ENCODE data around the gene NINL.

GRCh38 chr20:25467441-25467840 is 117.9 kb downstream of the NINL start:
- TF ChIP-seq CTCF (IDR thresholded peaks at IDR 0.05; ENCODE audit: low read depth, low read length, missing input control) = no peak
- TF ChIP-seq ATF3 (IDR thresholded peaks at IDR 0.05) = no peak
- TF ChIP-seq RAD21 (IDR thresholded peaks at IDR 0.05) = no peak
- TF ChIP-seq YY1 (IDR thresholded peaks at IDR 0.05) = no peak
- no peak for TF ChIP-seq GABPA (IDR thresholded peaks at IDR 0.05 in 1 of 2, conservative IDR thresholded peaks at IDR 0.05 in 1 of 2)
- TF ChIP-seq SP1 (IDR thresholded peaks at IDR 0.05) = no peak
- no peak for TF ChIP-seq REST (IDR thresholded peaks at IDR 0.05)
- no peak for TF ChIP-seq RXRA (IDR thresholded peaks at IDR 0.05)
- no peak for TF ChIP-seq MAX (IDR thresholded peaks at IDR 0.05)
- no peak for TF ChIP-seq TAF1 (conservative IDR thresholded peaks at IDR 0.05)
- no peak for TF ChIP-seq ZBTB33 (IDR thresholded peaks at IDR 0.05)
- TF ChIP-seq HNF4G (IDR thresholded peaks at IDR 0.05) = no peak
- no peak for TF ChIP-seq JUND (IDR thresholded peaks at IDR 0.05)
- TF ChIP-seq FOXA1 (IDR thresholded peaks at IDR 0.05) = no peak

All from liver (tissue), 3 donors.